H1 (cell line): ENCODE data around the gene TBC1D23.

Experiments
- BACH1 ChIP-seq: IDR thresholded peaks from 2 replicates; pipeline ENCODE4 v1.6.1; 2012; ENCODE audit warnings: low read length, improper control_type of control experiment
- GABPA ChIP-seq: IDR thresholded peaks from 2 replicates; pipeline ENCODE4 v1.6.1; 2011; ENCODE audit warnings: mild to moderate bottlenecking, low read length, moderate library complexity, borderline replicate concordance; ENCODE audit not compliant: insufficient read depth
- KDM5A ChIP-seq: fragments of 200-600 bp; IDR thresholded peaks from 2 replicates; pipeline ENCODE4 v1.7.1; 2012; ENCODE audit warnings: mild to moderate bottlenecking, low read length, inconsistent platforms, mixed read lengths
- MAFK ChIP-seq: IDR thresholded peaks from 2 replicates; pipeline ENCODE4 v1.6.1; 2012; ENCODE audit warnings: low read depth, mild to moderate bottlenecking, improper control_type of control experiment, low read length
- POLR2A ChIP-seq, 2 experiments: IDR thresholded peaks; 1 replicate in 1 of 2; 2 replicates in 1 of 2; pipeline ENCODE4 v1.6.1; 2011; ENCODE audit warnings: low read depth in 2 of 2, low read length in 2 of 2, mild to moderate bottlenecking in 2 of 2; ENCODE audit errors: control extremely low read depth in 1 of 2
- POLR2AphosphoS5 ChIP-seq: IDR thresholded peaks from 2 replicates; pipeline ENCODE4 v1.6.1; 2011; ENCODE audit warnings: low read depth, low read length
- RBBP5 ChIP-seq: IDR thresholded peaks from 2 replicates; pipeline ENCODE4 v1.7.1; 2012; ENCODE audit warnings: low read depth, mild to moderate bottlenecking, inconsistent platforms, low read length, moderate library complexity, borderline replicate concordance
- SIN3A ChIP-seq, 2 experiments: IDR thresholded peaks in 1 of 2; conservative IDR thresholded peaks in 1 of 2; 2 replicates each; pipeline ENCODE4 v1.6.1; 2011 to 2012; ENCODE audit warnings: low read length in 2 of 2, improper control_type of control experiment in 1 of 2, low read depth in 1 of 2, mild to moderate bottlenecking in 1 of 2
- SRF ChIP-seq: IDR thresholded peaks from 2 replicates; pipeline ENCODE4 v1.6.1; 2011; ENCODE audit warnings: mild to moderate bottlenecking, low read depth, low read length, moderate library complexity
- SUZ12 ChIP-seq: fragments of 200-600 bp; sonication (generic); IDR thresholded peaks from 2 replicates; pipeline ENCODE4 v1.6.1; 2012; ENCODE audit warnings: mild to moderate bottlenecking, inconsistent platforms, low read length, moderate library complexity, mixed read lengths
- TF ChIP-seq, protein P1 (sequence below): IDR thresholded peaks from 2 replicates; pipeline ENCODE4 v1.6.1; 2012; ENCODE audit warnings: inconsistent platforms
- TF ChIP-seq, protein P2 (sequence below), 3 experiments: IDR thresholded peaks; 1 replicate in 2 of 3; 2 replicates in 1 of 3; pipeline versions ENCODE4 v1.5.1 to v1.6.1; 2011; ENCODE audit warnings: low read length in 3 of 3, mild to moderate bottlenecking in 3 of 3, inconsistent platforms in 2 of 3, low read depth in 1 of 3, moderate library complexity in 1 of 3; ENCODE audit not compliant: insufficient read depth in 1 of 3; ENCODE audit errors: control extremely low read depth in 1 of 3

DNA sequence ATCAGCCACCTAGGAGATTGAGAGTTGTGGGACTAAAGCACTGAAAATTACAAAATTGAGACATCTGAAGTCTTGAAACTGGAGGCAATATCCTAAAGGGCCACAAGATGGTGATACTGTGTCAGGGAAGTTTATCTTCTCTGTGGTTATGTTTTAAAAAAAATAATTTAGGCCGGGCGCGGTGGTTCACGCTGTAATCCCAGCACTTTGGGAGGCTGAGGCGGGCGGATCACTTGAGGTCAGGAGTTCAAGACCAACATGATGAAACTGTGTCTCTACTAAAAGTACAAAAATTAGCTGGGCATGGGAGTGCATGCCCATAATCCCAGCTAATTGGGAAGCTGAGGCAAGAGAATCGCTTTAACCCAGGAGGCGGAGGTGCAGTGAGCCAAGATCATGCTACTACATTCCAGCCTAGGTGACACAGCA lies 55.9 kb downstream of the TBC1D23 start:
- no peak for TF ChIP-seq MAFK
- TF ChIP-seq, protein P1, sequence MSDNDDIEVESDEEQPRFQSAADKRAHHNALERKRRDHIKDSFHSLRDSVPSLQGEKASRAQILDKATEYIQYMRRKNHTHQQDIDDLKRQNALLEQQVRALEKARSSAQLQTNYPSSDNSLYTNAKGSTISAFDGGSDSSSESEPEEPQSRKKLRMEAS, result no peak
- no peak for TF ChIP-seq SIN3A (conservative IDR thresholded peaks at IDR 0.05 in 1 of 2, IDR thresholded peaks at IDR 0.05 in 1 of 2; ENCODE audit: low read depth in 1 of 2, low read length in 2 of 2)
- TF ChIP-seq, protein P2, sequence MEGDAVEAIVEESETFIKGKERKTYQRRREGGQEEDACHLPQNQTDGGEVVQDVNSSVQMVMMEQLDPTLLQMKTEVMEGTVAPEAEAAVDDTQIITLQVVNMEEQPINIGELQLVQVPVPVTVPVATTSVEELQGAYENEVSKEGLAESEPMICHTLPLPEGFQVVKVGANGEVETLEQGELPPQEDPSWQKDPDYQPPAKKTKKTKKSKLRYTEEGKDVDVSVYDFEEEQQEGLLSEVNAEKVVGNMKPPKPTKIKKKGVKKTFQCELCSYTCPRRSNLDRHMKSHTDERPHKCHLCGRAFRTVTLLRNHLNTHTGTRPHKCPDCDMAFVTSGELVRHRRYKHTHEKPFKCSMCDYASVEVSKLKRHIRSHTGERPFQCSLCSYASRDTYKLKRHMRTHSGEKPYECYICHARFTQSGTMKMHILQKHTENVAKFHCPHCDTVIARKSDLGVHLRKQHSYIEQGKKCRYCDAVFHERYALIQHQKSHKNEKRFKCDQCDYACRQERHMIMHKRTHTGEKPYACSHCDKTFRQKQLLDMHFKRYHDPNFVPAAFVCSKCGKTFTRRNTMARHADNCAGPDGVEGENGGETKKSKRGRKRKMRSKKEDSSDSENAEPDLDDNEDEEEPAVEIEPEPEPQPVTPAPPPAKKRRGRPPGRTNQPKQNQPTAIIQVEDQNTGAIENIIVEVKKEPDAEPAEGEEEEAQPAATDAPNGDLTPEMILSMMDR (IDR thresholded peaks at IDR 0.05; ENCODE audit: control extremely low read depth in 1 of 3, insufficient read depth in 1 of 3, low read depth in 1 of 3, low read length in 3 of 3), result peak in 2 of 3 experiments; percentile 44 to 60; a peak in 2 of 4 replicates
- no peak for TF ChIP-seq POLR2A (IDR thresholded peaks at IDR 0.05; ENCODE audit: control extremely low read depth in 1 of 2, low read depth in 2 of 2, low read length in 2 of 2)
- no peak for TF ChIP-seq GABPA
- TF ChIP-seq SUZ12, result no peak
- no peak for TF ChIP-seq SRF
- no peak for TF ChIP-seq KDM5A
- no peak for TF ChIP-seq POLR2AphosphoS5
- TF ChIP-seq BACH1, result no peak
- TF ChIP-seq RBBP5, result no peak
